Measurements from ENCODE around the gene KLK5. TPM values are rescaled to one million over a fixed set of nuclear protein-coding genes. Genes with fewer than 3 reads are reported as not detected.
"Not testable (repeated sequence)": the region's sequence is repeated elsewhere in the genome, so short reads cannot be mapped to it uniquely, and the experiment has no call there.

Gene KLK5
- polyA plus RNA-seq, 2 donors, result 13.9 to 18.7 TPM

GRCh38 chr19:50972795-50973376, 20.0 kb upstream of the KLK5 start:
- WGBS, 2 donors, result 53 to 63% methylated on average over 9 of the region's 9 CpGs
- Histone ChIP-seq H3K4me1 (ENCODE audit: control insufficient read depth in 2 of 2, insufficient read depth in 2 of 2, low read length in 1 of 2) (peaks cover 0 to 19% of the 10 kb centered on the region in 2 donors), H3K27ac (ENCODE audit: low read depth in 2 of 2, low read length in 1 of 2) (peak overlapping the region; percentile 54 to 79), H3K27me3 (ENCODE audit: control insufficient read depth in 1 of 2, insufficient read depth in 2 of 2, low read length in 2 of 2) (no peaks in the 10 kb centered on the region), H3K36me3 (ENCODE audit: control insufficient read depth in 2 of 2, insufficient read depth in 2 of 2, low read length in 1 of 2) (no peaks in the 10 kb centered on the region), H3K9me3 (ENCODE audit: control insufficient read depth in 2 of 2, insufficient read depth in 1 of 2, low read depth in 1 of 2, low read length in 1 of 2) (no peaks in the 10 kb centered on the region), H3K4me3 (ENCODE audit: low read depth in 1 of 2, low read length in 2 of 2) (no peak overlapping the region)

GRCh38 chr19:50969810-50970209, 17.0 kb upstream of the KLK5 start:
- H3K36me3 ChIP-seq (ENCODE audit: control insufficient read depth in 2 of 2, insufficient read depth in 2 of 2, low read length in 1 of 2); H3K27me3 ChIP-seq (ENCODE audit: control insufficient read depth in 1 of 2, insufficient read depth in 2 of 2, low read length in 2 of 2); H3K4me3 ChIP-seq (ENCODE audit: low read depth in 1 of 2, low read length in 2 of 2); H3K9me3 ChIP-seq (ENCODE audit: control insufficient read depth in 2 of 2, insufficient read depth in 1 of 2, low read depth in 1 of 2, low read length in 1 of 2): not testable (repeated sequence)
- Histone ChIP-seq H3K4me1 (ENCODE audit: control insufficient read depth in 2 of 2, insufficient read depth in 2 of 2, low read length in 1 of 2) (peaks cover 0 to 19% of the 10 kb centered on the region in 2 donors), H3K27ac (ENCODE audit: low read depth in 2 of 2, low read length in 1 of 2) (peak overlapping the region in 1 of 2 donors; percentile 83)
- WGBS, 2 donors, result 73 to 82% methylated on average over 3 of the region's 3 CpGs

GRCh38 chr19:50969413-50969760, 16.5 kb upstream of the KLK5 start, which contains the start of gene KLK6:
KLK6 (minus strand) TSS chr19:50969591; CDS start chr19:50968104, 1,487 bp downstream.
- H3K9me3 ChIP-seq (ENCODE audit: control insufficient read depth in 2 of 2, insufficient read depth in 1 of 2, low read depth in 1 of 2, low read length in 1 of 2), result no peaks in the 10 kb centered on the region
- no peak within 1 kb of the TSS for H3K4me3 ChIP-seq (ENCODE audit: low read depth in 1 of 2, low read length in 2 of 2)
- peak within 1 kb of the TSS; percentile 27 to 83 for H3K27ac ChIP-seq (ENCODE audit: low read depth in 2 of 2, low read length in 1 of 2)
- H3K36me3 ChIP-seq (ENCODE audit: control insufficient read depth in 2 of 2, insufficient read depth in 2 of 2, low read length in 1 of 2), result no peaks in the 10 kb centered on the region
- peaks cover 0 to 19% of the 10 kb centered on the region in 2 donors for H3K4me1 ChIP-seq (ENCODE audit: control insufficient read depth in 2 of 2, insufficient read depth in 2 of 2, low read length in 1 of 2)
- WGBS, 2 donors, result 45 to 59% methylated on average over 19 of the region's 19 CpGs
- H3K27me3 ChIP-seq (ENCODE audit: control insufficient read depth in 1 of 2, insufficient read depth in 2 of 2, low read length in 2 of 2), result no peaks in the 10 kb centered on the region

GRCh38 chr19:50968716-50969412, 16.0 kb upstream of the KLK5 start:
- peaks cover 0 to 19% of the 10 kb centered on the region in 2 donors for H3K4me1 ChIP-seq (ENCODE audit: control insufficient read depth in 2 of 2, insufficient read depth in 2 of 2, low read length in 1 of 2)
- peaks cover 0 to 2% of the 10 kb centered on the region in 2 donors for H3K9me3 ChIP-seq (ENCODE audit: control insufficient read depth in 2 of 2, insufficient read depth in 1 of 2, low read depth in 1 of 2, low read length in 1 of 2)
- H3K4me3 ChIP-seq (ENCODE audit: low read depth in 1 of 2, low read length in 2 of 2), result no peak overlapping the region
- no peaks in the 10 kb centered on the region for H3K36me3 ChIP-seq (ENCODE audit: control insufficient read depth in 2 of 2, insufficient read depth in 2 of 2, low read length in 1 of 2)
- H3K27me3 ChIP-seq (ENCODE audit: control insufficient read depth in 1 of 2, insufficient read depth in 2 of 2, low read length in 2 of 2), result no peaks in the 10 kb centered on the region
- peak overlapping the region; percentile 27 to 83 for H3K27ac ChIP-seq (ENCODE audit: low read depth in 2 of 2, low read length in 1 of 2)
- 42% methylated on average over 7 of the region's 7 CpGs for WGBS, 2 donors

GRCh38 chr19:50967929-50968715, 15.3 kb upstream of the KLK5 start:
- Histone ChIP-seq H3K4me1 (ENCODE audit: control insufficient read depth in 2 of 2, insufficient read depth in 2 of 2, low read length in 1 of 2) (peaks cover 0 to 19% of the 10 kb centered on the region in 2 donors), H3K27ac (ENCODE audit: low read depth in 2 of 2, low read length in 1 of 2) (peak overlapping the region in 1 of 2 donors; percentile 24), H3K27me3 (ENCODE audit: control insufficient read depth in 1 of 2, insufficient read depth in 2 of 2, low read length in 2 of 2) (no peaks in the 10 kb centered on the region), H3K4me3 (ENCODE audit: low read depth in 1 of 2, low read length in 2 of 2) (no peak overlapping the region), H3K9me3 (ENCODE audit: control insufficient read depth in 2 of 2, insufficient read depth in 1 of 2, low read depth in 1 of 2, low read length in 1 of 2) (peaks cover 0 to 4% of the 10 kb centered on the region in 2 donors), H3K36me3 (ENCODE audit: control insufficient read depth in 2 of 2, insufficient read depth in 2 of 2, low read length in 1 of 2) (no peaks in the 10 kb centered on the region)
- 53 to 63% methylated on average over 20 of the region's 20 CpGs for WGBS, 2 donors

- WGBS, 2 donors, result 78 to 90% methylated on average over 3 of the region's 3 CpGs
Observed at GRCh38 chr19:50964266-50964665, 11.4 kb upstream of the KLK5 start.

GRCh38 chr19:50963381-50963780, 10.5 kb upstream of the KLK5 start:
- Histone ChIP-seq H3K4me3 (ENCODE audit: low read depth in 1 of 2, low read length in 2 of 2) (no peak overlapping the region), H3K27me3 (ENCODE audit: control insufficient read depth in 1 of 2, insufficient read depth in 2 of 2, low read length in 2 of 2) (no peaks in the 10 kb centered on the region), H3K27ac (ENCODE audit: low read depth in 2 of 2, low read length in 1 of 2) (no peak overlapping the region), H3K4me1 (ENCODE audit: control insufficient read depth in 2 of 2, insufficient read depth in 2 of 2, low read length in 1 of 2) (peaks cover 0 to 7% of the 10 kb centered on the region in 2 donors), H3K9me3 (ENCODE audit: control insufficient read depth in 2 of 2, insufficient read depth in 1 of 2, low read depth in 1 of 2, low read length in 1 of 2) (peaks cover 0 to 7% of the 10 kb centered on the region in 2 donors), H3K36me3 (ENCODE audit: control insufficient read depth in 2 of 2, insufficient read depth in 2 of 2, low read length in 1 of 2) (no peaks in the 10 kb centered on the region)
- WGBS, 2 donors, result 83 to 91% methylated on average over 6 of the region's 6 CpGs

More at GRCh38 chr19:50964266-50964665, 11.4 kb upstream of the KLK5 start:
- no peaks in the 10 kb centered on the region for H3K36me3 ChIP-seq (ENCODE audit: control insufficient read depth in 2 of 2, insufficient read depth in 2 of 2, low read length in 1 of 2)
- no peak overlapping the region for H3K4me3 ChIP-seq (ENCODE audit: low read depth in 1 of 2, low read length in 2 of 2)
- peaks cover 0 to 7% of the 10 kb centered on the region in 2 donors for H3K9me3 ChIP-seq (ENCODE audit: control insufficient read depth in 2 of 2, insufficient read depth in 1 of 2, low read depth in 1 of 2, low read length in 1 of 2)
- H3K27me3 ChIP-seq (ENCODE audit: control insufficient read depth in 1 of 2, insufficient read depth in 2 of 2, low read length in 2 of 2), result no peaks in the 10 kb centered on the region
- no peak overlapping the region for H3K27ac ChIP-seq (ENCODE audit: low read depth in 2 of 2, low read length in 1 of 2)
- H3K4me1 ChIP-seq (ENCODE audit: control insufficient read depth in 2 of 2, insufficient read depth in 2 of 2, low read length in 1 of 2), result peaks cover 0 to 15% of the 10 kb centered on the region in 2 donors

GRCh38 chr19:50962245-50962644, 9.4 kb upstream of the KLK5 start:
- no peaks in the 10 kb centered on the region for H3K27me3 ChIP-seq (ENCODE audit: control insufficient read depth in 1 of 2, insufficient read depth in 2 of 2, low read length in 2 of 2)
- H3K4me1 ChIP-seq (ENCODE audit: control insufficient read depth in 2 of 2, insufficient read depth in 2 of 2, low read length in 1 of 2), result peaks cover 0 to 4% of the 10 kb centered on the region in 2 donors
- no peak overlapping the region for H3K4me3 ChIP-seq (ENCODE audit: low read depth in 1 of 2, low read length in 2 of 2)
- H3K36me3 ChIP-seq (ENCODE audit: control insufficient read depth in 2 of 2, insufficient read depth in 2 of 2, low read length in 1 of 2), result no peaks in the 10 kb centered on the region
- 95 to 98% methylated on average over 1 of the region's 1 CpG for WGBS, 2 donors
- H3K9me3 ChIP-seq (ENCODE audit: control insufficient read depth in 2 of 2, insufficient read depth in 1 of 2, low read depth in 1 of 2, low read length in 1 of 2), result peaks cover 0 to 7% of the 10 kb centered on the region in 2 donors
- no peak overlapping the region for H3K27ac ChIP-seq (ENCODE audit: low read depth in 2 of 2, low read length in 1 of 2)

GRCh38 chr19:50959731-50960500, 7.1 kb upstream of the KLK5 start:
- 41% methylated on average over 6 to 8 of the region's 9 CpGs for WGBS, 2 donors
- peaks cover 0 to 7% of the 10 kb centered on the region in 2 donors for H3K9me3 ChIP-seq (ENCODE audit: control insufficient read depth in 2 of 2, insufficient read depth in 1 of 2, low read depth in 1 of 2, low read length in 1 of 2)
- H3K27me3 ChIP-seq (ENCODE audit: control insufficient read depth in 1 of 2, insufficient read depth in 2 of 2, low read length in 2 of 2), result no peaks in the 10 kb centered on the region
- H3K4me3 ChIP-seq (ENCODE audit: low read depth in 1 of 2, low read length in 2 of 2), result no peak overlapping the region
- no peaks in the 10 kb centered on the region for H3K36me3 ChIP-seq (ENCODE audit: control insufficient read depth in 2 of 2, insufficient read depth in 2 of 2, low read length in 1 of 2)
- H3K27ac ChIP-seq (ENCODE audit: low read depth in 2 of 2, low read length in 1 of 2), result no peak overlapping the region
- H3K4me1 ChIP-seq (ENCODE audit: control insufficient read depth in 2 of 2, insufficient read depth in 2 of 2, low read length in 1 of 2), result no peaks in the 10 kb centered on the region

Data from esophagus (tissue), 2 donors.